Measurements from ENCODE around the gene RASAL2.

- TF ChIP-seq CTCF (IDR thresholded peaks at IDR 0.05) (no peak), EZH2 (IDR thresholded peaks at IDR 0.05) (no peak), EZH2phosphoT487 (IDR thresholded peaks at IDR 0.05) (no peak)
Observed at GRCh38 chr1:178266113-178266512, 172.2 kb downstream of the RASAL2 start.

All from neural progenitor cell (in vitro differentiated cells).